Kidney glomerular epithelial cell (primary cell): Measurements from ENCODE around the gene SYTL5.

Experiments used
- DNase-seq: peaks from one replicate; lab custom pipeline; 2025; lab: John Stamatoyannopoulos, UW

Gene SYTL5

DNA sequence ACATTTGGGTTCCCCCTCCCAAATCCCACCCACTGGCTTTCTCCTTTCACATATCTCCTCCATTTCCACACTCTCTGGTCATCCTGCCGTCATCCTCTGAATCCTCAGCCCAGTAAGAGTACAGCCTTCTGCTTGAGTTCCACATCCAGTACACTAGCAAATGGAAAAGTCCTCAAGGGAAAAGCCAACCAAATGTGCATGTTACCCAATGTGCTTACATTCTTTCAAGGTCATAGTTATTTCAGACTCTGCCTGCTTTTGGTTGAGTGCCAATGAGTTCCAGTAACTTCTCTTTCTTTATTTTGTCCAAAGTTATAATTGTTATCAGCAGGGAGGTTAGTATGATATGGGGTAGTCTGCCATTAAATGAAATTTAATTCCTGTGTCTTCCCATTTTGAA lies 136.3 kb downstream of the SYTL5 start:
- no peak for DNase-seq

DNA sequence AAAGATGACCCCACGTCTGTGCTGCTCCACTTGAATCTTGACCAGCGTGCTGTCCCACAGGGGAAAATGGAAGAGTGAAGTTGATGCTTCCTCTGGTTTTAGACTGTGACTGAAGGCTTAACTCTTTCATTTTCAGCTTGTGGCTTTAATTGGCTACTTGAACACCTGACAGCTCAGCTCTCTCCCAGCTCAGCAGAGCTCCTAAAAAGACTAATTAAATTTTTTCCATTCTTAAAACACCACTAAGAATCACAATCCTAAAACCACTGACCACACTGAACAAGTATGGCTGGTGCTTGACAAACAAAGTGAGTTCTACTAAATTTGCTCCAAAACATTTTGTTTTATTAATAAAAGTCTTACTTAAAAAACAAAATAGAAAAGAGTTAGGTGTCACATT lies 142.7 kb downstream of the SYTL5 start:
- DNase-seq: no peak

DNA sequence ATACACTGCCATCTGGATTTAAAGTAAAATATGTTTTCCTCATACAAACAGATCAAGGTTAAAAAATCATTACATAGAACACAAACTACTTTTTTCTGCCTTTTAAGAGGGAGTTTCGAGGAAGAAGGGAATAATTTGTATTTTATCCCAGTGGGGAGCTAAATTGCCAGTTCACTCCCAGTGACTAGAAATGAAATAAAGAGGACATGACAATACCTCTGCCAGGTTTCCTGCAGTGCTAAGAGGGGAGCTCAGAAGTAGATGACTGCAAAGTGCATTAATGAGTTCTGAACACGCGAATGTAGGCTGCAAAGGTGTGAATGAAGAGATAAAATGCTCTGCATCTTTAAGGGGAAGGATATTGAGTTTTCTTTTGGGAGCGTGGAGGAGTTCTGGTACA lies 144.6 kb downstream of the SYTL5 start:
- no peak for DNase-seq

DNA sequence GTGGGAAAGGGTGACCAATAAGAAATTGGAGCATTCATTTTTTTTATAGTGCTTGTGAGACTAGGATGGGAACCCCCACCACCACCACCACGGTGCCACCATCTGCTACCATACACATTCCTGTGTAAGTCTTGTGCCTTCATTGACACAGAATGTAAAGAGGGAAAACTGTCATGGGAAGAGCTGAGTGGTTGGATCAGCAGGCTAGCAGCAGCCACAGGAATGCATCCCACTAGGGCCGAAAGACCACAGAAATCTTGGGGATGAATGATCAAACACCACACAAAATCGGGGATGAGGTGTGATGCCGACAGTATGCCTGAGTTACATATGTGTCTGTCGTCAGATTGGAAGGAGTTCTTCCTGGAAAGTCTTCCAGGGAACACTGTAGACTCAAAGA lies 145.1 kb downstream of the SYTL5 start:
- no peak for DNase-seq

DNA sequence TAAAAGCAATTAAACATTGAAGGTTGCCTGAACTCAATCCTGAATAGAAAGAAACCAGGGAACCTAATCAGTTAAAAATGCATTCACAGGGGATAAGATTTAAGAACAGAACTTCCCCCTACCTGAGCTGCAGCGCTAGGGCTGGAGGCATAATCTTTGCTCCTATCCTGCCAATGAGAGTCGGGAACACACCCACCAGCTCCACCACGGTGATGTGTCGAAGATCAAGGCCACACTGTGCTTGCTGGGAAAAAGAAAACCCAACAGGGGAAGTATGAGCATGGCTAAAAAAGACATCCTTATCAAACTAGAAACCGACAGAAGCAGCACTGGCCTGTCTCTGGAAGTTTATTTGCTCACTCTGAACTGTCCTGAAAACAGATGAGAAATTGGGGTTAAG lies 148.0 kb downstream of the SYTL5 start:
- no peak for DNase-seq

DNA sequence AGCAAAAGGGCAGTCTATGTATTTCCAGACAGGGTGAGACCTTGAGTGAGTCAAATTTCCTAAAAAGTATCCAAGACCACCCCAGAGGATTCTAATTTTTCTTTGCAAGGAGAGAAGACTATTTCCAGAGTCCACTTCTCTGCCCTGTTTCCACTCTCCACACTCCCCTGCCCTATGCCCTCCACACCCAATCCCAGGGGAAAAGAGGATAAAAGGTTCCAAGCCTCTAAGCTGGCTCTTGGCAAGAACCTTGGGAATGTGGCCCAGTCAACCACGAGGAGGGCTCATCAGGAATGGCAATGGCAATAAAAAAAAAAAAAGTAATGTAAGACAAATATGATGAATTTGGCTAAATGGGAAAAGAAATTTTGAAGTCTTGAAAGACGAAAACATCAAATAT lies 148.5 kb downstream of the SYTL5 start:
- no peak for DNase-seq

DNA sequence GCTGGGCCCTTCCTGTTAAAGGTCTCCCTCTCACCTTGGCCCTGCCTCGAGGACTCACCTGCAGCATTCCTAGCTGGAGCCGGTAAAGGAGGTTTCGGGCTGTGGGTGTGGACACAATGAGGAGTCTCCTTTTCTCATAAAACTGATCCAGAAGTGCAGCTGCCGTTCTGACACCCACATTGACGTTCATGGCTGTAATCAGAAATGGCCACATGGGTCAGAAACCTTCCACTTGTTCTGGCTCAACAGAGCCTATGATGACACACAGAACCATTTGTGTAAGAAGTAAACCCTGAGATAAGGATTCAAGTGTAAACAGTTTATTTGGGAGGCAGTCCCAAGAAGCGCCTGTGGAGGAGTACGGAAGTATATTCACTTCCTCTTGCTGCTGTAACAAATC lies 150.5 kb downstream of the SYTL5 start:
- DNase-seq: no peak

DNA sequence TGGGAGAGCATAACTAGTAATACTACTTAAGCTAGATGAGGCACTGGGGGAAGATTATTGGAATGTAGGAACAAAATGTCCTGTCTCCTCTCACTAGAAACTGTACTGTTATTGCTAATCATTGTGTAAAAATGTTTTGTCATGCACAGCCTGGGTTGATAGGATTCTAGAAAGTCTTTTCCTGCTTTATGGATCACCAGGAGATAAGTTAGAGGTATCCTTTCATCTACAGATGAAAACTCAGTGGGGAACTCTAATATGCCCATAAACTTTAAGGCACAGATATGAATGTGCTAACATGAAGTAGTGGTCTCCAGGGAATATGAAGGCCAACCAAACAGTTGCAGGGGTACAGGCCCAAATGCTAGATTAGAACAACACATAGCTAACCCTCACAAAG lies 156.8 kb downstream of the SYTL5 start:
- no peak for DNase-seq

DNA sequence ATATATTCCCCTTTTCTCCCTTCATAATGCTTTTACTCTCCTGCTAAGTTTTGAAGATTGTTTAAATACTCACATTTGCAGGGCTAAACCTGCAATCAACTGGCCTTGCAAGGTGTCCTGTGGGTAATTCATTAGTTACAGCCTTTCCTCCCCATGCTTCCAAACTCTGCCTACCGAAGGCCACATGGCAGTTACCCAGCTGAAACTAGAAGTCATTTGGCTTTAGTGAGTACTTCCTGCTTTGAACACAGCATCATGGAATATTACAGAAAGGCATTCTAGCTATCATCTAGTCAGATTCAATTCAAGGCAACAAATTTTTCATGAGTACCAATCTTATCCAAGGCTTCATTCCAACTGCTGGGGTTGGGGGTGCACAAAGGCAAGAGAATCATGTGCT lies 158.7 kb downstream of the SYTL5 start:
- no peak for DNase-seq

DNA sequence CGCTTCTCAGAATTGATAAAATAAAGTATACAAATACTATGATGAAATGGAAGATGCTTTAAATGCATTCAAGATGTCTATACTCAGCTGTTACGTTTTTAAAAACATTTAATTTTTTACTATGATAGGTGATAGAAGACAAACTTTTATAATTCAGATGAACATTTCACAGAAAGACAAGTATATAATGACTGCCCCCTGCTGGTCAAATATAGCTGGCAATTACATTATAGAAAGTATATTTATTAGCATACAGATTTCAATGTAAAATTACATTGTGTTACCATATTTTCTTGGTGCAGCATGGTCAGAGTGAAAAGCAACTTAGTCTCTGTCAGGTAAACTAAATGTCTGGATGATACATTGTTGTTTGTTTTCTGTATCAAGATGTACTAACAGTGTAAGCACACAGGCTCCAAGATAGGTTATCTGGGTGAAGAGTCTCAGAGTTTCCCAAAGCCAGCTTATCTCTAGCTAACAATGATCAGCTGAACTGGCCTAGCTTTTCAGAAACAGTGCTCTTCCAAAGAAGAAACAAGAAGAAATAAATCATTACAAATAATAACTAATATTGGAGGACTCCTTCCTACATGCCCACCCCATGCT lies 160.2 kb downstream of the SYTL5 start:
- peak; percentile 13 for DNase-seq

DNA sequence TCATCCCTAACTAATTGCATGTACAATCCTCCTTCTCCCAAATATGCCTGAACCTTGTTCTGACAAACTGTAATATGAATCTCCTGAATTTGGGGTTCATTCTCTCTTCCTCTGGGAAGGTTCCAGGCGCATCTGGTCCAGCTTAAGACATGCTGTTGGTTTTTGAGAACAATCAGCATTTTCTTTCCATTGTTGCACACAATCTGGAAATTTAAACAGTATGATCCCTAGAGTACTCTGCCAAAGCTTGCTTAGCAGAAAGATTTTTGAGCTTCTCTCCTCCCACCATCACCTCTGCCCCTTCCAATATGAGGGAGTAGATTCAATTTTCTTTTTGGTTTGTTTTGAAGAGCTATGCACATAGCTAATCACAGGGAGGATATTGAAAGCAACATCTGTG lies 164.2 kb downstream of the SYTL5 start:
- no peak for DNase-seq

DNA sequence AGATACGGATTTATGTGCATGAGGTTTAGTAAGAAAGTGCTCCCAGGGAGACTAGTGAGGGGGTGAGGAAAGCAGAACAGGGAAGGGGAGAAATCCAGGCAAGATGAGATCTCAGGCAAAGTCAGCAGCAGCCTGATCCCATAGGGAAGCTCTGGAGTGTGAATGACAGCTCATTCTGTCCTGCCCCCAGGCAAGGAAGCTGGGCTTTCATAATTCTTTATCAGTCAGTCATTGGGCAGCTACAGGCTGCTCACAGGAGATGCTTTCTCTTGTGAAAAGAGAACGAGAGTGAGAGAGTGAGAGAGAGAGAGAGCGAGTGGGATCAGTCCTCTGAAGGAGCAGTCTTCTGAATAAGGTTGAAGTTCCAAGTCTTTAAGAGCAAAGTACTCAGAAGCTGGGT lies 166.2 kb downstream of the SYTL5 start:
- no peak for DNase-seq

DNA sequence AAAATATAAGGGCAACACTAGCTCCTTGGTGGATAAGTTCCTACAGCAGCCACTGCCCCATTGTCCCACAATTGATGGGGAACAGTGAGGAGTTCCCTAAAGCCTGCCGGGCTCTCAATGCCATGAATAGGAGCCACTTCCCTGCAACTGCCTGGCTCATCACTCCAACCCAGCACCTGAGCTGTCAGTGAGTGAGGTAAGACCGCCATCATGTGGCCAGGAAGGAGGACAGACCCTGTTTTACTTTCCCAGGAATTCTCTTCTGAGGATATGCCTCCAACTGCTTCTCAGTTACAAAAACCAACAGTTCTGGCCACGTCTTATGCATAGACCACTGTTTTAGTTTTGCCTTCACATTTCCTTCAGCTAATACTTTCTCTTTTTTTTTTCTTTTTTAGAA lies 168.8 kb downstream of the SYTL5 start:
- DNase-seq: peak; percentile 40

DNA sequence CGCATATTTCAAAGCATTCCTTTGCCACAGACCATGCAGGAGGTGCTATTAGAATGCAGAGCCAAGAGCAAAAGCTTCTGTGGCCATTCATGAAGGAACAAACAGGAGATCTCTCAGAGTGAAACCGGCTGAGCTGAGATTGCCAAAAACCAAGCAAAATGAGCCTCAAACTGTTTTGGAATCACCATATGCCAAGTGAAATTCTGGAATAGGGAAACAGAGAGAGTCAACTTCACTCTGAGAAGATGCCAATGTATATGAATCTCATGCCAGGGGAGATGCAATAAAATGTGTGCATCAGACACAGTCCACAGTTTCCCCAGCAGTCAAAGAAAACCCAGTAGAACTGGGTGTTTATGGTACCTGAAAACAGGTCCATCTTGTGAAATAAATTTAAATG lies 172.0 kb downstream of the SYTL5 start:
- no peak for DNase-seq
